H1 (cell line): ENCODE measurements around the gene STXBP2. TPM values are rescaled to one million over a fixed set of nuclear protein-coding genes. Genes with fewer than 3 reads are reported as not detected.

Experiments
- CTCF ChIA-PET: fragments of 300-600 bp; sonication (Branson Sonifier 250); formaldehyde crosslinking; loops from one replicate; lab custom pipeline; 2021; ENCODE audit not compliant: partially characterized antibody; lab: Charles Lee
- POLR2A ChIA-PET: fragments of 300-600 bp; sonication (Branson Sonifier 250); formaldehyde crosslinking; loops from one replicate; lab custom pipeline; 2021; ENCODE audit warnings: inconsistent platforms; ENCODE audit not compliant: partially characterized antibody; lab: Charles Lee
- DNase-seq, 2 experiments: peaks; one replicate each; pipeline versions ENCODE4 v3.0.0 to v3.0.0-alpha.2; 2010 to 2022; ENCODE audit warnings: low spot score in 2 of 2, low read depth in 1 of 2, mixed read lengths in 1 of 2
- FAIRE-seq: peaks from 2 replicates; lab custom pipeline; 2011; peaks lifted over from hg19 to GRCh38; lab: Jason Lieb, UNC
- H2AFZ ChIP-seq: 2 replicates; pipeline ENCODE4 v1.8.1; 2012; ENCODE audit warnings: low read length, inconsistent platforms
- H2AK5ac ChIP-seq: 2 replicates; pipeline ENCODE4 v1.6.1; 2013; ENCODE audit warnings: low read depth, low read length
- H2BK120ac ChIP-seq: replicated peaks from 2 replicates; pipeline ENCODE3; 2013; ENCODE audit warnings: low read depth, low read length, inconsistent platforms
- H2BK12ac ChIP-seq: 2 replicates; pipeline ENCODE4 v1.6.1; 2013; ENCODE audit warnings: low read depth, low read length
- H2BK15ac ChIP-seq: 2 replicates; pipeline ENCODE4 v1.6.1; 2013; ENCODE audit warnings: low read length
- H2BK20ac ChIP-seq: 2 replicates; pipeline ENCODE4 v1.6.1; 2013; ENCODE audit warnings: low read length
- H2BK5ac ChIP-seq: 2 replicates; pipeline ENCODE4 v1.6.1; 2013; ENCODE audit warnings: low read depth, low read length
- H3K14ac ChIP-seq: 2 replicates; pipeline ENCODE4 v1.6.1; 2013; ENCODE audit warnings: inconsistent platforms; ENCODE audit not compliant: insufficient read length
- H3K18ac ChIP-seq: 2 replicates; pipeline ENCODE4 v1.6.1; 2013; ENCODE audit warnings: low read length; ENCODE audit errors: extremely low read depth
- H3K23ac ChIP-seq: 2 replicates; pipeline ENCODE4 v1.6.1; 2013; ENCODE audit warnings: inconsistent platforms; ENCODE audit not compliant: insufficient read length
- H3K23me2 ChIP-seq: 2 replicates; pipeline ENCODE4 v1.6.1; 2013; ENCODE audit warnings: low read depth, low read length
- H3K27ac ChIP-seq: 2 replicates; pipeline ENCODE4 v1.6.1; 2011; ENCODE audit warnings: low read depth, low read length, inconsistent platforms
- H3K27me3 ChIP-seq, 4 experiments: replicated peaks in 1 of 4; 1 replicate in 1 of 4; 2 replicates in 3 of 4; pipeline versions ENCODE4 v1.6.1 to v1.8.1; 2011 to 2013; ENCODE audit warnings: low read length in 3 of 4, mild to moderate bottlenecking in 3 of 4, inconsistent platforms in 2 of 4, mixed read lengths in 2 of 4, moderate library complexity in 1 of 4; ENCODE audit not compliant: control insufficient read depth in 3 of 4, insufficient read depth in 3 of 4; ENCODE audit errors: extremely low read depth in 1 of 4
- H3K36me3 ChIP-seq, 4 experiments: 2 replicates each; pipeline versions ENCODE4 v1.6.1 to v1.8.1; 2011 to 2013; ENCODE audit warnings: mild to moderate bottlenecking in 4 of 4, low read length in 3 of 4, moderate library complexity in 2 of 4, control low read depth in 1 of 4, inconsistent platforms in 1 of 4; ENCODE audit not compliant: insufficient read depth in 4 of 4, control insufficient read depth in 2 of 4
- H3K4ac ChIP-seq: replicated peaks from 2 replicates; pipeline ENCODE3; 2013; ENCODE audit warnings: low read length, low read depth, mixed read lengths, inconsistent platforms; ENCODE audit not compliant: insufficient read length
- H3K4me1 ChIP-seq, 4 experiments: replicated peaks in 1 of 4; 1 replicate in 1 of 4; 2 replicates in 3 of 4; pipeline versions ENCODE4 v1.6.1 to v1.8.1; 2011 to 2013; ENCODE audit warnings: low read length in 3 of 4, inconsistent platforms in 2 of 4, mixed read lengths in 1 of 4; ENCODE audit not compliant: insufficient read depth in 4 of 4, control insufficient read depth in 3 of 4
- H3K4me2 ChIP-seq, 2 experiments: 2 replicates each; pipeline versions ENCODE4 v1.6.1 to v1.8.1; 2011 to 2013; ENCODE audit warnings: low read depth in 2 of 2, low read length in 2 of 2, control low read depth in 1 of 2, inconsistent platforms in 1 of 2, mild to moderate bottlenecking in 1 of 2; ENCODE audit not compliant: insufficient read depth in 1 of 2
- H3K4me3 ChIP-seq, 4 experiments: fragments of 200-600, 300-600 bp in 1 of 4; sonication (generic), shearing (Covaris generic), sonication (Bioruptor Twin) in 1 of 4; 2 replicates each; pipeline versions ENCODE4 v1.5.1 to v1.8.1; 2011 to 2016; ENCODE audit warnings: low read length in 4 of 4, low read depth in 3 of 4, control low read depth in 2 of 4, inconsistent platforms in 2 of 4, mild to moderate bottlenecking in 2 of 4, mixed read lengths in 1 of 4, moderate library complexity in 1 of 4; ENCODE audit not compliant: insufficient read depth in 2 of 4; ENCODE audit errors: extremely low read depth in 1 of 4
- H3K56ac ChIP-seq: replicated peaks from 2 replicates; pipeline ENCODE3; 2013; ENCODE audit warnings: low read depth, mild to moderate bottlenecking, mixed read lengths, low read length, inconsistent platforms; ENCODE audit not compliant: insufficient read length
- H3K79me1 ChIP-seq: 2 replicates; pipeline ENCODE4 v1.6.1; 2013; ENCODE audit warnings: low read depth, low read length, control low read depth
- H3K79me2 ChIP-seq, 2 experiments: 2 replicates each; pipeline versions ENCODE4 v1.6.1 to v1.8.1; 2012 to 2013; ENCODE audit warnings: low read length in 2 of 2, mild to moderate bottlenecking in 2 of 2, inconsistent platforms in 1 of 2; ENCODE audit not compliant: insufficient read depth in 2 of 2, control insufficient read depth in 1 of 2
- H3K9ac ChIP-seq, 4 experiments: replicated peaks in 1 of 4; 1 replicate in 1 of 4; 2 replicates in 3 of 4; pipeline versions ENCODE4 v1.6.1 to v1.8.1; 2011 to 2013; ENCODE audit warnings: low read depth in 3 of 4, low read length in 3 of 4, control low read depth in 2 of 4, mild to moderate bottlenecking in 2 of 4, moderate library complexity in 2 of 4, inconsistent platforms in 1 of 4; ENCODE audit errors: extremely low read depth in 1 of 4
- H3K9me3 ChIP-seq, 2 experiments: 2 replicates each; pipeline versions ENCODE4 v1.6.1 to v1.8.1; 2012 to 2013; ENCODE audit warnings: mild to moderate bottlenecking in 2 of 2, moderate library complexity in 2 of 2, control low read depth in 1 of 2, inconsistent platforms in 1 of 2, low read depth in 1 of 2, low read length in 1 of 2, mixed read lengths in 1 of 2; ENCODE audit not compliant: insufficient read depth in 2 of 2
- H4K20me1 ChIP-seq, 2 experiments: replicated peaks in 1 of 2; 2 replicates each; pipeline versions ENCODE3 to v1.8.1; 2011 to 2013; ENCODE audit warnings: inconsistent platforms in 2 of 2, low read length in 2 of 2, mild to moderate bottlenecking in 1 of 2; ENCODE audit not compliant: insufficient read depth in 2 of 2, control insufficient read depth in 1 of 2
- H4K5ac ChIP-seq: 2 replicates; pipeline ENCODE4 v1.6.1; 2013; ENCODE audit warnings: low read length, low read depth, mixed read lengths, inconsistent platforms; ENCODE audit not compliant: insufficient read length
- H4K8ac ChIP-seq: 2 replicates; pipeline ENCODE4 v1.8.0; 2013; ENCODE audit warnings: mild to moderate bottlenecking, moderate library complexity, low read length, inconsistent platforms; ENCODE audit not compliant: insufficient read depth; ENCODE audit errors: extremely low read depth
- H4K91ac ChIP-seq: replicated peaks from 2 replicates; pipeline ENCODE3; 2013; ENCODE audit warnings: low read length, mixed read lengths, inconsistent platforms; ENCODE audit not compliant: insufficient read length
- BACH1 ChIP-seq: IDR thresholded peaks from 2 replicates; pipeline ENCODE4 v1.6.1; 2012; ENCODE audit warnings: low read length, improper control_type of control experiment
- FOSL1 ChIP-seq: IDR thresholded peaks from 2 replicates; pipeline ENCODE4 v1.6.1; 2011; ENCODE audit warnings: mild to moderate bottlenecking, low read depth, low read length, moderate library complexity; ENCODE audit not compliant: insufficient read depth
- GTF2F1 ChIP-seq: IDR thresholded peaks from 2 replicates; pipeline ENCODE4 v1.6.1; 2012; ENCODE audit warnings: low read depth, low read length, improper control_type of control experiment, borderline replicate concordance
- JUN ChIP-seq: IDR thresholded peaks from 2 replicates; pipeline ENCODE4 v1.6.1; 2011; ENCODE audit warnings: low read depth, mild to moderate bottlenecking, improper control_type of control experiment, low read length
- JUND ChIP-seq: IDR thresholded peaks from 2 replicates; pipeline ENCODE4 v1.6.1; 2011; ENCODE audit warnings: mild to moderate bottlenecking, improper control_type of control experiment, low read length
- POLR2A ChIP-seq, 2 experiments: IDR thresholded peaks; 1 replicate in 1 of 2; 2 replicates in 1 of 2; pipeline ENCODE4 v1.6.1; 2011; ENCODE audit warnings: low read depth in 2 of 2, low read length in 2 of 2, mild to moderate bottlenecking in 2 of 2; ENCODE audit errors: control extremely low read depth in 1 of 2
- RBBP5 ChIP-seq: IDR thresholded peaks from 2 replicates; pipeline ENCODE4 v1.7.1; 2012; ENCODE audit warnings: low read depth, mild to moderate bottlenecking, inconsistent platforms, low read length, moderate library complexity, borderline replicate concordance
- RFX5 ChIP-seq: IDR thresholded peaks from 2 replicates; pipeline ENCODE4 v1.6.1; 2011; ENCODE audit warnings: low read depth, low read length, improper control_type of control experiment, borderline replicate concordance
- SAP30 ChIP-seq: fragments of 300-600 bp; sonication (generic); IDR thresholded peaks from 2 replicates; pipeline ENCODE4 v1.7.1; 2012; ENCODE audit warnings: low read length, moderate library complexity, mild to moderate bottlenecking, inconsistent platforms; ENCODE audit not compliant: insufficient read depth, insufficient replicate concordance
- SP4 ChIP-seq: IDR thresholded peaks from 2 replicates; pipeline ENCODE4 v1.6.1; 2012; ENCODE audit warnings: low read length, inconsistent platforms
- TAF7 ChIP-seq: optimal IDR thresholded peaks from 2 replicates; pipeline ENCODE3; 2011; ENCODE audit warnings: low read depth, mild to moderate bottlenecking, inconsistent platforms, low read length, moderate library complexity, borderline replicate concordance
- WGBS, 2 experiments: shearing (Covaris generic) in 1 of 2; methylation state at CpG; one replicate each; pipeline versions ENCODE4 v1.1.6 to v1.1.7; 2013 to 2015; ENCODE audit warnings: low lambda C conversion rate in 2 of 2, mixed read lengths in 2 of 2, inconsistent platforms in 1 of 2, low coverage in 1 of 2, missing lambda C conversion rate in 1 of 2; ENCODE audit not compliant: insufficient replicate concordance in 2 of 2, insufficient coverage in 1 of 2, insufficient read length in 1 of 2; ENCODE audit errors: extremely low coverage in 1 of 2, missing lambda C conversion rate in 1 of 2; 5-methylcytosine and 5-hydroxymethylcytosine counted together
- polyA plus RNA-seq, 7 experiments: library from polyadenylated mRNA; depleted of rRNA in 3 of 7; stranded (reverse) in 5 of 7; unstranded in 2 of 7; fragments of >200 nt in 5 of 7; fragments of 200-250 nt in 2 of 7; gene quantifications; 1 replicate in 5 of 7; 2 replicates in 1 of 7; 4 replicates in 1 of 7; pipeline versions ENCODE4 v1.2.1 to v1.2.3, GENCODE V29; 2011 to 2013; ENCODE audit warnings: missing spikeins in 2 of 7, mixed read lengths in 2 of 7
- total RNA-seq: library from RNA; stranded (reverse); fragmentation: NEBNext Ultra II Directional; extraction: Animal tissue kit (Norgen Biotek cat#: 25700); gene quantifications from 2 replicates; pipeline ENCODE4 v1.2.1, GENCODE V29; 2021

STXBP2 gene
- total and polyA plus RNA-seq, 2 of the 8 experiments (the other 6 are each of a cell fraction or from before 2014, with no cell fraction given), result 52.9 to 53.8 TPM

- Histone ChIP-seq H2AFZ (no peak overlapping the region), H3K4me2 (no peak overlapping the region), H3K4ac (no peak overlapping the region), H3K23ac (no peak overlapping the region), H2BK120ac (no peak overlapping the region), H3K27me3 (no peaks in the 10 kb centered on the region), H4K20me1 (peaks cover 0 to 8% of the 10 kb centered on the region in 2 experiments), H2AK5ac (no peak overlapping the region), H3K79me2 (peaks cover 0 to 6% of the 10 kb centered on the region in 2 experiments; a peak in 1 of 4 replicates), H3K4me3 (no peak overlapping the region), H3K9ac (no peak overlapping the region; a peak in 1 of 7 replicates), H2BK15ac (no peak overlapping the region), H3K9me3 (no peaks in the 10 kb centered on the region), H2BK12ac (no peak overlapping the region), H4K5ac (no peak overlapping the region), H3K79me1 (peaks cover 4% of the 10 kb centered on the region), H4K8ac (no peak overlapping the region), H3K14ac (no peak overlapping the region), H2BK5ac (no peak overlapping the region), H4K91ac (no peak overlapping the region), H3K56ac (no peak overlapping the region), H2BK20ac (no peak overlapping the region), H3K4me1 (peaks cover 0 to 6% (median 4%) of the 10 kb centered on the region in 4 experiments; a peak in 5 of 7 replicates), H3K36me3 (peaks cover 0 to 12% (median 6%) of the 10 kb centered on the region in 4 experiments; a peak in 4 of 8 replicates), H3K27ac (no peak overlapping the region), H3K23me2 (peaks cover 9% of the 10 kb centered on the region), H3K18ac (no peak overlapping the region)
- POLR2A ChIA-PET, result interaction anchor here (1.0 to 1.4 kb wide), 2 partner anchors 12 to 19 kb away, joined by 3 read pairs; no protein-coding TSS in a partner anchor
- CTCF ChIA-PET, result interaction anchor here (0.7 to 2.6 kb wide), 7 partner anchors 11 to 146 kb away, joined by 3 to 9 read pairs (median 6); partner anchors contain the start of gene CD209
- DNase-seq (no peak), FAIRE-seq (no peak)
- no peak for TF ChIP-seq JUN
- no peak for TF ChIP-seq GTF2F1
- TF ChIP-seq POLR2A (IDR thresholded peaks at IDR 0.05; ENCODE audit: control extremely low read depth in 1 of 2, low read depth in 2 of 2, low read length in 2 of 2), result no peak
- no peak for TF ChIP-seq RBBP5
- TF ChIP-seq TAF7, result no peak
- no peak for TF ChIP-seq FOSL1
- no peak for TF ChIP-seq BACH1
- no peak for TF ChIP-seq RFX5
- no peak for TF ChIP-seq JUND
- no peak for TF ChIP-seq SAP30
- no peak for TF ChIP-seq SP4
- 70% methylated on average over 19 of the region's 19 CpGs; no CpG with 5 or more reads in 1 of the 2 experiments for WGBS, 2 experiments
Observed at GRCh38 chr19:7685546-7686445, 48.9 kb downstream of the STXBP2 start.
